ENCODE data around the gene DYNC2LI1.

Gene DYNC2LI1

GRCh38 chr2:43788646-43789045, 14.8 kb downstream of the DYNC2LI1 start:
- no peak overlapping the region for H3K27ac ChIP-seq
- TF ChIP-seq ZFX (IDR thresholded peaks at IDR 0.05; ENCODE audit: borderline replicate concordance) (no peak), CTCF (IDR thresholded peaks at IDR 0.05) (no peak)

- TF ChIP-seq CTCF (IDR thresholded peaks at IDR 0.05), result no peak
- TF ChIP-seq ZFX (IDR thresholded peaks at IDR 0.05; ENCODE audit: borderline replicate concordance), result no peak
- H3K27ac ChIP-seq, result no peak overlapping the region
Observed at GRCh38 chr2:43790147-43790546, 16.3 kb downstream of the DYNC2LI1 start.

- no peak overlapping the region for H3K27ac ChIP-seq
- TF ChIP-seq ZFX (IDR thresholded peaks at IDR 0.05; ENCODE audit: borderline replicate concordance), result no peak
- no peak for TF ChIP-seq CTCF (IDR thresholded peaks at IDR 0.05)
Observed at GRCh38 chr2:43791035-43791765, 17.4 kb downstream of the DYNC2LI1 start.

GRCh38 chr2:43792653-43793052, 18.8 kb downstream of the DYNC2LI1 start:
- H3K27ac ChIP-seq, result no peak overlapping the region
- TF ChIP-seq CTCF (IDR thresholded peaks at IDR 0.05), result no peak
- no peak for TF ChIP-seq ZFX (IDR thresholded peaks at IDR 0.05; ENCODE audit: borderline replicate concordance)

- H3K27ac ChIP-seq, result no peak overlapping the region
- TF ChIP-seq CTCF (IDR thresholded peaks at IDR 0.05) (no peak), ZFX (IDR thresholded peaks at IDR 0.05; ENCODE audit: borderline replicate concordance) (no peak)
Observed at GRCh38 chr2:43794956-43795355, 21.1 kb downstream of the DYNC2LI1 start.

- no peak overlapping the region for H3K27ac ChIP-seq
- TF ChIP-seq ZFX (IDR thresholded peaks at IDR 0.05; ENCODE audit: borderline replicate concordance) (no peak), CTCF (IDR thresholded peaks at IDR 0.05) (no peak)
Observed at GRCh38 chr2:43796206-43796605, 22.4 kb downstream of the DYNC2LI1 start.

GRCh38 chr2:43798300-43798699, 24.5 kb downstream of the DYNC2LI1 start:
- H3K27ac ChIP-seq, result no peak overlapping the region
- no peak for TF ChIP-seq ZFX (IDR thresholded peaks at IDR 0.05; ENCODE audit: borderline replicate concordance)
- TF ChIP-seq CTCF (IDR thresholded peaks at IDR 0.05), result peak; percentile 24; the same call in 1 of the 2 replicates

All from 22Rv1 (cell line).